HG02981 (cell line): ENCODE measurements around the gene TXNDC5.
"Not testable (repeated sequence)": the region's sequence is repeated elsewhere in the genome, so short reads cannot be mapped to it uniquely, and the experiment has no call there.

Source experiments
- ATAC-seq: cut with Tn5 transposase; IDR thresholded peaks from one replicate; pipeline ENCODE4 v1.9.1; 2021; ENCODE audit warnings: mild to moderate bottlenecking, moderate library complexity; ENCODE audit not compliant: unreplicated experiment

TXNDC5 gene

GRCh38 chr6:7914991-7915789 is 4.6 kb upstream of the TXNDC5 start:
- no peak for ATAC-seq

- no peak for ATAC-seq
These were observed 3.7 kb upstream of the TXNDC5 start for GRCh38 chr6:7914311-7914710.

GRCh38 chr6:7912736-7913517 is 2.3 kb upstream of the TXNDC5 start:
- ATAC-seq = no peak

- ATAC-seq = no peak
These were observed 1.4 kb upstream of the TXNDC5 start for GRCh38 chr6:7912024-7912423.

- no peak for ATAC-seq
These were observed 747 bp upstream of the TXNDC5 start for GRCh38 chr6:7911345-7911725.

- peak; percentile 17 for ATAC-seq
These were observed 312 bp downstream of the TXNDC5 start for GRCh38 chr6:7910298-7910653.

- ATAC-seq = peak; percentile 29
These were observed 988 bp downstream of the TXNDC5 start for GRCh38 chr6:7909323-7910276.

GRCh38 chr6:7907159-7907558 is 3.4 kb downstream of the TXNDC5 start:
- no peak for ATAC-seq

GRCh38 chr6:7906741-7907140 is 3.8 kb downstream of the TXNDC5 start:
- ATAC-seq = no peak

- no peak for ATAC-seq
These were observed 5.2 kb downstream of the TXNDC5 start for GRCh38 chr6:7905416-7905815.

- no peak for ATAC-seq
These were observed 5.8 kb downstream of the TXNDC5 start for GRCh38 chr6:7904654-7905319.

- no peak for ATAC-seq
These were observed 6.9 kb downstream of the TXNDC5 start for GRCh38 chr6:7903673-7904072.

GRCh38 chr6:7902867-7903266 is 7.7 kb downstream of the TXNDC5 start:
- ATAC-seq = no peak

GRCh38 chr6:7902221-7902620 is 8.4 kb downstream of the TXNDC5 start:
- no peak for ATAC-seq

GRCh38 chr6:7901780-7902179 is 8.8 kb downstream of the TXNDC5 start:
- no peak for ATAC-seq

- no peak for ATAC-seq
These were observed 9.5 kb downstream of the TXNDC5 start for GRCh38 chr6:7901056-7901455.

GRCh38 chr6:7900621-7901020 is 10.0 kb downstream of the TXNDC5 start:
- ATAC-seq = no peak

- ATAC-seq = no peak
These were observed 10.7 kb downstream of the TXNDC5 start for GRCh38 chr6:7899889-7900213.

- peak; percentile 50 for ATAC-seq
These were observed 11.3 kb downstream of the TXNDC5 start for GRCh38 chr6:7899101-7899888.

- ATAC-seq = not testable (repeated sequence)
These were observed 12.4 kb downstream of the TXNDC5 start for GRCh38 chr6:7898193-7898586.
